ENCODE data around the gene DDAH1.

DNA sequence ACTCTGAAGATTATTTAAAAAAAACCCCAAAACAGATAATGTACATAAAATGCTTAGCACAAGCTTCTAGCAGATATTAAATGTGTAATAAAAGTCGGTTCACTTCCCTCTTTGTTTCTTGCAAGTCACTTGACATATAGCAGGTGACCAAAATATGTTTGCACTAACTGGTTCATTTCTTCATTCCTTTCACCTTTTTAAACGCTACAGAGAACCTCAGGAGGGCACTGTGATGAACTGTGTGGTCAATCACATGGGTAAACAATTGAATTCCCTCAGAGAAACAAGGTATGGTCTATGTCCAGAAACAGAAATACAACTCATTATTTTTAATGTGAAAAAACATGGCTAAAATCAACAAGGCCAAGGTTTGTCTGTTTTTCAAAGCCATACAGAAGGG lies 137.2 kb downstream of the DDAH1 start:
- TF ChIP-seq POLR2AphosphoS5 (IDR thresholded peaks at IDR 0.05; ENCODE audit: low read depth, low read length) (no peak), POLR2A (IDR thresholded peaks at IDR 0.05; ENCODE audit: low read depth, low read length) (no peak), SPI1 (IDR thresholded peaks at IDR 0.05; ENCODE audit: low read depth, low read length) (no peak)

Measured in GM12891 (cell line).